Activated CD4-positive, alpha-beta T cell treated with anti-CD3 and anti-CD28 coated beads, Interleukin-2, Interleukin-6, amounts not matched to agents 100 ng/mL and 50 ng/mL, durations not matched to agents 16 hours and 8 hours (primary cell): Measurements from ENCODE around the gene DPAGT1.
"Not testable (repeated sequence)": the region's sequence is repeated elsewhere in the genome, so short reads cannot be mapped to it uniquely, and the experiment has no call there.

Experiments
- DNase-seq: peaks from one replicate; pipeline ENCODE4 v3.0.0-alpha.2; 2020

DPAGT1 gene

DNA sequence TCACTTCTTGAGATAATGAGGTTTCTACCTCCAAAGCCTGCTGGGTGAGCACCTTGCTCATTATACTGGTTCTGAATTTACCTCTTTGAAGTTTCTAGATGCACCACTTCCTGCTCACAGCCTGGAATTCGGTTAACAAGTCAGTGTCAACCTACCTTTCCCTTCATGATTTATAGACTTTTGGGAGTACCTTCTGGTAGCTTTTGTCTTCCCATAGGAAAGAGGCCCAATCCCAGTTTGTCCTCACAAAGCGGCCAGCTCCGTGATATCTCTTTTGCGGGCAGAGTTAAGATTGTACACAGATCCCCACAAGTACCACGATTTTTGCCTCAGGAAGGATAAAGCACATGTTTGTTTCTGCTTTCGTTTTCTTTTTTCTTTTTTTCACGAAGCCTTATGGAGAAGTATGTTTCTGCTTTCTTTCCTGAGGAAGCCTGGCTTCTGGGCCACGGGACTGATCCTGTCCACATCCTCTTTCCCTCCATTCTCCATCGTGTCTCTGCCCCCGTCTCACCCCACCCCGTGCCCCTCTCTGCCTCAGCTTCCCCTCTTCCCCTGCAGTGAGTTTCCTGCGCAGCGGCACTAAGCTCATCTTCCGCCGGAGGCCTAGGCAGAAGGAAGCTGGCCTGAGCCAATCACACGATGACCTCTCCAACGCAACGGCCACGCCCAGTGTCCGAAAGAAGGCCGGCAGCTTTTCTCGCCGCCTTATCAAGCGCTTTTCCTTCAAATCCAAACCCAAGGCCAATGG, 14.0 kb upstream of the DPAGT1 start:
- peak; percentile 38 for DNase-seq

DNA sequence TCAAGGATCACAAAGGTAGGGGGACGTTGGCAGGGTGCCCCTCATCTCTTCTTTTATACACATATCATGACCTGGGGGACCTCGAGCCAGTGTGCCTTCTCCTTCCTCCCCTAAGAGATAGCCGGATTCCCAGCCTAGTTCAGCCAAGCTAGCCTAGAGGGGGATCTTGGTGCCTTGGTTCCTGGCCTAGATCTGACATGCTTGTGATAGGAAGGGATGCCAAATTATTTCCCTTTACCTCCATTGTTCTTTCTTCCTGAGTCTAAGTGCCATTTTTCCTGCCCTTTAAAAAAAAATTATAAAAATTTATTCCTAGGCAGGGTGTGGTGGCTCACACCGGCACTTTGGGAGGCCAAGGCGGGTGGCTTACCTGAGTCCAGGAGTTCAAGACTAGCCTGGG, 12.7 kb upstream of the DPAGT1 start:
- no peak for DNase-seq

DNA sequence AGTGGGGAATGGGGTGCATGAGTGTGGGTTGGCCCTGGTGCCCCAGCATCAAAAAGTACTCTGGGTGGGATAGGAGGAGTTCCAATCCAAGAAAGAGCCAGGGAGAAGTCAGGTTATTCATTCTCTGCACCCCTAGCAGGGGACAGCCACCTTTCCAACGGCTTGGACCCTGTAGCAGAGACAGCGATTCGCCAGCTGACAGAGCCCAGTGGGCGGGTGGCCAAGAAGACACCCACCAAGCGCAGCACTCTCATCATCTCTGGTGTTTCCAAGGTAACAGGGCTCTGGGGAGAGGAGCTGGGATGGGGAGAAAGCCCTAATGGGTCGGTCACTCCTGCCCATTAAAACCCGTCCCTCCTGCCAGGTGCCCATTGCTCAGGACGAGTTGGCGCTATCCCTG, 12.1 kb upstream of the DPAGT1 start:
- no peak for DNase-seq

DNA sequence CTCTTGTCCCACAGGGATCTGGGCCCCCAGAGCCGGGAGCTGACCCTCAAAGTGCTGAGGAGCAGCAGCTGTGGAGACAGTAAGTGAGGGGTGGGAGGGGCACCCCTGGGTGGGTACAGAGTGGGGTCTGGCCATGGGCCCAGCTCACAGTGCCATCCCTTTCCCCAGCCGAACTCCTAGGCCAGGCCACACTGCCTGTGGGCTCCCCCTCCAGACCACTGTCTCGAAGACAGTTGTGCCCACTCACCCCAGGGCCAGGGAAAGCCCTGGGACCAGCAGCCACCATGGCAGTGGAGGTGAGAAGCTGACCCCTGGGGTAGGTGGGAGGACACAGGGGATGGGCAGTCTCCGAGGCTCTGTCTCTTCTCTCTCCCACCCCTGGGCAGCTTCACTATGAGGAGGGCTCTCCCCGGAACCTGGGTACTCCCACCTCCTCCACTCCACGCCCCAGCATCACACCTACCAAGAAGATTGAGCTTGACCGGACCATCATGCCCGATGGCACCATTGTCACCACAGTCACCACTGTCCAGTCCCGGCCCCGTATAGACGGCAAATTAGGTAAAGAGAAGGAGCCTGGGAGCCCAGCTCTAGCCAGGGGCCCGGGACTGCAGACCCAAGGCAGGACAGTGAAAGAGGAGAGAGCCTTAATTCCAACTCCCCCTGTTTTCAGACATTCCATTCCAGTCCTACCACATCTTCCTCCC, 10.8 kb upstream of the DPAGT1 start:
- no peak for DNase-seq

DNA sequence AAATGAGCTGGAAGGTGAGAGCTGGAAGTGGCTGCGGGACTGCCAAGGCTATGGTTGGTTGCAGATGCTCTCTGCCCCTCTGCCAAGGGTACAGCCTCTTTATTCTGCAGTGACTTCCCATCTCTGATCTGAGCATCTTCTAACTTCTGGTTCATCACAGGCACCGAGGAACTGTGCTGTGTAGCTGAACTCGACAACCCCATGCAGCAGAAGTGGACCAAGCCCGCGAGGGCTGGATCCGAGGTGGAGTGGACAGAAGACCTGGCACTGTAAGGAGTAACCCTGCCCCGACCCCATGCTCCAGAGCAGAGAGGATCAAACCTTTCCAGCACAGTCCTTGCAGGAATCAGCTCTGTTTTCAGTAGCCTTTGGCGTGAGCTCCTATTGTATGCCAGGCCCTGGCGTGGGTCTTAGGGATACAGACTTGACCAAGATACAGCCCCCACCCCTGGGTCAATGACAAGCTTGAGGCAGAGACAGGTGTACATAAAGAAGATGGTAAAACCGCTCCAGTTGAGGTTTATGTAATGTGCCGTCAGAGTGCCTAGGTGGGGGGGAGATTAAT, 9.8 kb upstream of the DPAGT1 start:
- DNase-seq = no peak

DNA sequence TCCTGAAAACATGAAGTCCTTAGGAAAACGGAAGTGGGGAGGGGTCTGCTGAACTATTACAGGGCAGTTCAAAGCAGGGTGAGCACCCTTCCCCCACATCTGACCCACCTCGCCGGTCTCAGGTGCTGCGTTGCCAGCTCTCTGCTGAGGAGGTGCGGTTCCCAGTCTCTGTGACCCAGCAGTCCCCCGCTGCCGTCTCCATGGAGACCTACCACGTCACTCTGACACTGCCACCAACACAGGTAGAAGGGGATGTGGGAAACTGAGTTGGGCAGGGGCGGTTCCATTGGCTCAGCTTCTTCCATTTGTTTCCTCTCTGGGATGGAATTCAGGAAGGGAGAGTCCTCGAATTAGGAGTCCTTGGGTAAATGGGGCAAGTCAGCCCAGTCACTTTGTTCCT, 8.8 kb upstream of the DPAGT1 start:
- DNase-seq = no peak

DNA sequence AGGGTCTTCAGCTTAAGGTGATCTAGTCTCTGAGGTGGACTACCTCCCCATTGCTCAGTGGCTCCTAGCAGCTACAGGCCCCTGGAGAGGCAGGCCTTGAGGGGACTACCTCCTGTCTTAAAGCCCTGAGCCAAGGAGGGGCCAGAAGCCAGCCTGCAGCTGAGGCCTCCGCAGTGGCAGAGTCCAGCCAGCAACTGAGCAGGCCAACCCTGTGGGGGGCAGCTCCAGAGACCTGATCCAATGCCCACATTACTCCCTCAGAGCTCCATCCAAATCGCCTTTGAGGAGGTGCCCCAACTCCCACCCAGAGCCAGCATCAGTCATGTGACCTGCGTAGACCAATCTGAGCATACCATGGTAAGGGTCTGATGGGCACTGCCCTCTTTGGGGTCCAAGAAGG, 8.2 kb upstream of the DPAGT1 start:
- no peak for DNase-seq

DNA sequence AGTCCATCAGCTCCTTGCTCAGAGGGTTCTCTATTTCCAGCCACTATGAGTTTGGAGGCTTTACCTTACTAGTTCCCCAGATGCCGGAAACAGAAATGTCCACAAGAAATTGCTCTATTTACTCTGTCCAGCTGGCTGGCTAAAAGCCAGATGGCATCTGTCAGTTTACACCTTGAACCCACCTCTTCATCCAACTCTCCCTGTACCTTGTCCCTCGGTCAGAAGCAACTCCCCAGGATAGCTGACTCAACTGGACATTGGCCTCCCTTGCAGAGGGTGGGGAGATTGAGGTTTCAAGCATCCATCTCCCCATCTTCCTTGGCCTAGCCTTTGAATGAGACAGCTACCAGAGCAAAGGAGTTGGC, 7.2 kb upstream of the DPAGT1 start:
- no peak for DNase-seq

DNA sequence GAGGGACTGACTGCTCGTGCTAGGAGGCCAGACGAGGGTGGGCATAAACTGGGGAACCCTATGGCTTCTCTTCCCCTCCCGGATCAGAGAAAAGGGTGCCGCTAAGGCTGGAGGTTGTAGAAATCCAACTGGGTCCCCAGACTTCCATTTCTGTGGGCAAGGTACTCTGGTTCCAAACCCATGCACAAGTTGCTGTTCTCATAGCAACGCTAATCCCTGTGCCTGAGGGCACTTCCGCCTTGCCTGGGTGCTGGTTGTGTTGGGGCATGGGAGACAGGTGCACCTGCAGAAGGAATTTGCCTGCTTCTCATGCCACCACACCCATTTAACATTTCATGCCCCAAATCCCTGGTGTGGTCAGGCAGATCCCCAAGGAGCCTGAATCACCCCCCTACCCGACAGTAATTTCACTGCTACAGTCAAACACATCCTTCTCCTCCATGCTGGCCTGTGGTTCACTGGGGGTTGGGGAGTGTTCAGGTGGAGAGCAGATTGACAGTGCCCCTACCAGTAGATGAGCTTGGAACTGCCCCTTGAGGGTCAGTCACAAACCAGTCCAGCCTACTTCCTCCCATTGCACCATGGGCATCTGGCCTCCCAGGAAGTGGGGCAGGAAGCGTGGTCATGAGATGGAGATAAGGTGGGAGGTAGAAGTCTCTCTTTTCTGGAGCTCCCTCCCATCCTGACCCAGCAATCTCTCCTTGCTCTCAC, 6.6 kb upstream of the DPAGT1 start:
- peak; percentile 63 for DNase-seq

DNA sequence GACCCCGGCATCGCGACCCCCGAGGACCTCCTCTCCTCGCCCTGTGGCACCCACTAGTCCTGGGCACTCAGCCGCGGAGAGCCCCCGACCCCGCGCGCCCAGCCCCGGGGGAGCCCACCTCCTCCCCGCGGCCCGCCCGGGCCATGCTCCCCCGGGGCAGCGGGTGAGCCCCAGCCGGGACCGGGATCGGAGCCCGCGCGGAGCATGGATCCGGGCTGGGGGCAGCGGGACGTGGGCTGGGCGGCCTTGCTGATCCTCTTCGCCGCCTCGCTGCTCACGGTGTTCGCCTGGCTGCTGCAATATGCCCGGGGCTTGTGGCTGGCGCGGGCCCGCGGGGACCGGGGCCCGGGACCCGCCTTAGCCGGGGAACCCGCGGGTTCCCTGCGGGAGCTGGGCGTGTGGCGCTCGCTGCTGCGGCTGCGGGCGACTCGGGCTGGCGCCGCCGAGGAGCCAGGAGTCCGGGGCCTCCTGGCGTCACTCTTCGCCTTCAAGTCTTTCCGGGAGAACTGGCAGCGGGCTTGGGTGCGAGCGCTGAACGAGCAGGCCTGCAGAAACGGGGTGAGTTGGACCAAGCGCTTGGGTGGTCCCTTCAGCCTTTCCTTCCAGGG, 6.0 kb upstream of the DPAGT1 start:
- no peak for DNase-seq

DNA sequence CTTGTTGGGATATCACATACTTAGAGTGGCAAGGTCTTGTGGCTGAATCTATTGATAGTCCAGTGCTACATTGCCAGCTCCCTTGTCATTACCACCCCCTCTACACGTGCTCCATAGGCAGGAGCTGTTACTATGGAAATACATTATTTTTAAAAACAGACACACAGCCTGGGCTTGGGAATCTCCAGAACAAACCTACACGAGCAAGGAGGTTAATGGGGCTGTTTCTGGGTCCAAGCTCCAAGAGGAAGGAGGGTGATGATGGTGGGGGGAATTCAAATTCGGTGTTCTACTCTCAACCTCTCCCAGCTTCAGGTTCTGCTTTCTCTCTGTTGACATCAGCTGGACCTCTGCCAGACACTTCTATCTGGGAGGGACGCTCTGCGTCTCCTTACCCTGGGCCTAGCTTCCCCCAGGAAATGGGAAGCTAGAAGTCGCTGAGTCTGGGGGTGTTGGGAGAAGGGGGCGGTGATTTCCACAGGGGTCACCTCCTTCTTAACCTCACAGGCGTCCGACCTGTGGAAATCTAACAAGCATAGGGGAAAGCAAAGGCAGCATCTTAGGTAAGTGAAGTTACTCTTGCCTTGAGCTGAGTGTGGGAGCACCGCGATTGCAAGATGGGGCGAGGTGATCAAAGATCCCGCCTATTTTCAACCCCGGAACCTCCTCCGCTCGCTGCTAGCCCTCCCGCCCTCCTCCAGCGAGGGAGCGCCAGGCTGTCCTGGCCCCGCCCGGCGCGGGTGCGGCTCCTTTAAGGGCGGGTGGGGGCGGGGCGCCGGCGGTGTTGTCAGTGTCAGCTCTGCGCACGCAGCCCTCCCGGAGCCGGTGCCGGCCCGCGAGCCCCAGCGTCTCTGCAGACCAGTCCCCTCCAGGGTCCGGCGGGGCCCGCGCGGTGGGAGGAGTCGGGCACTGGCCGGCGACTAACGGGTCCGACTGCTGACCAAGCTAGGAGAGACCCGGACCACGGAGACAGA, 5.2 kb upstream of the DPAGT1 start, which contains the start of gene C2CD2L:
TSS of gene C2CD2L (plus strand) at position 781 of the 974 bp plus-strand sequence. CDS start 398 bp downstream, outside the sequence.
- DNase-seq = peak; percentile 95

DNA sequence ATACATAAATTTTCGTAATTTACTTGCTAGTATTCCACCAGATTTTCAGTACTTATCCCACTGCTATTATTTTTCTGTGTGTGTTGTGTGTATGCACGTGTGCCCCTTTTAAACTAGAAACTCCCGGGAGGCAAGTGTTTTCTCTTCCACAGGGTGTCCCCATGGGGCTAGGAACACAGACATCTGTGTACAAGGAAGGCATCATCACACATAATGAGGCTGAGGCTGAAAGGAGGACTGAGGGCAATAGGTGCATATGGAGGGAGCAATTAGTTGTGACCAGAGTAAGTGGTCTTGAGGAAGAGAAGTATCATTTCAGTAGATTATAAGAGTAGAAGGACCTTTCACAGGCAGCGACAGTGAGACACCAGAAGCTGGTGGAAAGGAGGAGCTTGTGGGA, 2.1 kb upstream of the DPAGT1 start:
- DNase-seq = no peak

DNA sequence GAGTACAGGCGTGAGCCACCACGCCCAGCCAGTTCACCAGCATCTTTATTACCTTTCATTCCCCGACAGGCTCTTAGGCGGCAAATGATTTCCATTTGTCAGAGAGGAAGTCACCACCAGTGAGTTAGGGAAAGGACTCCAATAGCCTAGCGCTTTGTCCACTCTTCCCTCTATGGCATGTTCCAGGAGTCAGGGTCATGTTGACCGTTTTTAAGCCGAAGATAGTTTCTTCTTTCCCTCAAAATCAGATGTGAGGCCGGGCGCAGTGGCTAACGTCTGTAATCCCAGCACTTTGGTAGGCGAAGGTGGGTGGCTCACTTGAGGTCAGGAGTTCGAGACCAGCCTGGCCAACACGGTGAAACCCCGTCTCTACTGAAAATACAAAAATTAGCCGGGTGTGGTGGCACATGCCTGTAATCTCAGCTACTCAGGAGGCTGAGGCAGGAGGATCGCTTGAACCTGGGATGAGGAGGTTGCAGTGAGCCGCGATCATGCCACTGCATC, 1.6 kb upstream of the DPAGT1 start:
- DNase-seq = not testable (repeated sequence)

DNA sequence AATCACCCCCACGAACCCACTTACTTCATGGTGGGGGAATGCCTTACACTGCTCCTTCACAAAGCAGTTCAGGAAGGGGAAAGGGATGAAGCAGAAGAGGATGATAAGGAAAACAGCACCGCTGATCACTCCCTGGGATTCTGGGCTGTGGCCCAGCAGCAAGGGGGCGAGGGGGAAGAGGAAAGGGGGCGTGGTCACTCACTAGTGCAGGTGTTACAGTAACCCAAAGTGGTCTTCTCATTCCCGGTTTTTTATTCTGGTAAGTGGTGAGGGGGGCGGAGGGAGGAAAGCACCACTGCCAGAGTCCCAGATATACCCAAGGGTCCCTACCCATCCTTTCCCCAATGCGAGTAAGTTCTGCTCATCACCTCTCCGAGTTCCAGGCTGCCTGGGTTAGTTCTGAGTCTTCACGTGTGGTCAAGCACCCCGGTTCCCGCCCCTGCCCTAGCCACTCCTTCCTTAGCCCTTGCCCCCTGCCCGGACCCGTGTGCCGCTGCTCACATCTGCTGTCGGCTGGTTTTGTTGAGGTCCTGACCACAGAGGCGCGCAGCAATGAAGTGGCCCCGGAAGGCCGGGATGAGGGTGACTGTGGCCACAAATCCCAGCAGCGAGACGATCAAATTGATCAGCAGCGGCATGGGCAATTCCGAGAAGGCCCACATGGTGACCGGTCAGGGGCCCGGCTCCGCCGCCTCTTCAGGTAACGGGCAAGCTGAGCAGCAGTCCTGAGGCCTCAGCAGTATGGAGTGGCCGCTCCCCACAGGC, 477 bp downstream of the DPAGT1 start:
- peak; percentile 67 for DNase-seq

DNA sequence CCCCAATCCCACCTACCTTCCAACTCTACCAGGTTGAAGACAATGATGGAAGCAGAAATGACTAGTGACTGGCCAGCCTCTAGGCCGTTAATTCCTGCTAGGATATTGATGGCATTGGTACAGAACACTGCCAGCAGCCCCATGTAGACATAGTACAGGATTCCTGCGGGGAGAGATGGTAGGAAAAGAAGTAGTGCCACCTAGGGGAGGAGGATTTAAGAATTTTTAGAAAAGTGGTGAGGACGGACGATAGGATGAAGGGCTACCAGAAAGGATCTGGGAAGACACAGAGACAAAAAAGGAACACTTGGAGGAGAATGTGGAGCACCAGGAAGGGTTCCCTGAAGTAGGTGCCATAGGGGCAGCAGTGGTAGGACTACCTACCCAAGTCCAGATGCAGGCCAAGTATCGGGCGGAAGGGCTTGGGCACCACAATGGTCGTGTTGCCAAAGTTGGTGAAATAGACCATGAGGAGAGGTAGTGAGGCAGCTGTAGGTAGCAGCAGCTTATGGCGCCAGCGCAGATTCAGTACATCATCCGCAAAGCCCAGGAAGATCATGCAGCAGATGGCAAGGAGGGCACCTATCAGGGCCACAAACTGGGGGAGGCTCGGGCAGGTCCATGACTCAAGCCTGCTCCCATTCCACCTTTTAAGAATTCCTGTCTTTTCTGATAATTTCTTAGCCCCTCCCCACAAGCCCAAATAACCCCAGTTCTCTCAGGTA, 1.2 kb downstream of the DPAGT1 start:
- no peak for DNase-seq

DNA sequence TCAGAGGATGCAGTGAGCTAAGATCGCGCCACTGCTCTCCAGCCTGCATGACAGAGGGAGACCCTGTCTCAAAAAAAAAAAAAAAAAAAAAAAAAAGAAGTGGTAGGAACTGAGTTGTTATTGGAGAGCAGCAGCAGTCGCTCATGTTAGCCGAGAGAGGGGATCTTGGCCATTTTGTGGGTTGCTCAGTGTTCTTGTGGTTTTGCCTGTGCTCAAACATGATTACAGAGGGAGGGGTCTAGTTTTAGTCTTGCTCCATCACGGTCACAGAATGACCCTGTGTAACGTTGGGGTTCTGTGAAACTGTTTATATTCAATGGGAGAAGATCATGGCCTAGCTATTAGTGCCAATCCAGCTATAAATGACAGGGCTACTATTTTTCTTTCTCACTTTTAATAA, 1.9 kb downstream of the DPAGT1 start:
- DNase-seq = no peak

DNA sequence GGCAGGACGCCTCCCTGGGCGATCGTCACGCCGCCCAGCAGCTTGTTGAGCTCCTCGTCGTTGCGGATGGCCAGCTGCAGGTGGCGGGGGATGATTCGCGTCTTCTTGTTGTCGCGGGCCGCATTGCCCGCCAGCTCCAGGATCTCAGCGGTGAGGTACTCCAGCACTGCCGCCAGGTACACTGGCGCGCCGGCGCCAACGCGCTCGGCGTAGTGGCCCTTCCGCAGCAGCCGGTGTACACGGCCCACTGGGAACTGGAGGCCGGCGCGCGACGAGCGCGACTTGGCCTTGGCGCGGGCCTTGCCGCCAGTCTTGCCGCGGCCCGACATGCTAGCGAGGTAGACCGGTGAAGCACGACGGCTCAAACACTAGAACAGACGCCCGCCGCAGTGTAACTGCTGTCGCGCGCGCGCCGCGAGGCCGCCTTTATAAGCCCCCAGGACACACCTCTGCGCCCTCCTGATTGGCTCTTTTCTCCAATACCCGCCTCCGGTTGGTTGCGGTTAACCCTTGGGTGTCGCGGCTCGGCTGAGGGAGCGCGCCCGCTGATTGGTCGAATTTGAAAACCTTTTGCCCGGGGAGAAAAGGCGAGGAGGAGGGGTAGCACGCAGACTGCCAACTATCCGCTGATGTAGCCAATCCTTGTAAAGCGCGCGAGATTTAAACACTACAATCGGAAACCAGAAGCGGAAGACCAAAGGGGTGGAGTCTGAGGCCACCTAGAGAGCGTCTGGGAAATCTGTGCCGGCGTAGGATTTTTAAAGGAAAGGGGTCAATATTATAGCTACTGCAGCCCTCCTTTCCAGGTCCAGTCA, 6.4 kb downstream of the DPAGT1 start:
- DNase-seq = peak; percentile 100

DNA sequence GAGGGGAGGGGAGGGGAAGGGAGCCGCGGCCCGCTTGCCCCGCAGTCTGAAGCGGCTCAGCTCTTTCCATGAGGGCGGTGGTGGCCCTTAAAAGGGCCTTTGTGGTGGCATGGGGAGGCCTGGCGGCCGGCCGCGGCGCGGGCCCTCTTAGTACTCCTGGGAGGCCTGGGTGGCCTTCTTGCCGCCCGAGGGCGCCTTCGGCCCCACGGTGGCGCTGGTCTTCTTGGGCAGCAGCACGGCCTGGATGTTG, 6.9 kb downstream of the DPAGT1 start:
- peak; percentile 76 for DNase-seq
